Rectal smooth muscle tissue (tissue), 1 donor: ENCODE data around the gene EHMT1.
"Not testable (repeated sequence)": the region's sequence is repeated elsewhere in the genome, so short reads cannot be mapped to it uniquely, and the experiment has no call there.

Experiments
- H3K27ac ChIP-seq: one replicate; pipeline ENCODE4 v1.7.0; 2013; ENCODE audit warnings: low read depth, low read length, inconsistent platforms
- H3K27me3 ChIP-seq: one replicate; pipeline ENCODE4 v1.7.0; 2013; ENCODE audit warnings: low read length; ENCODE audit not compliant: control insufficient read depth, insufficient read depth
- H3K36me3 ChIP-seq: one replicate; pipeline ENCODE4 v1.7.0; 2013; ENCODE audit warnings: low read length; ENCODE audit not compliant: control insufficient read depth, insufficient read depth
- H3K4me1 ChIP-seq: one replicate; pipeline ENCODE4 v1.7.0; 2013; ENCODE audit warnings: low read length; ENCODE audit not compliant: control insufficient read depth, insufficient read depth
- H3K4me3 ChIP-seq: one replicate; pipeline ENCODE4 v1.7.0; 2013; ENCODE audit warnings: low read length
- H3K9ac ChIP-seq: one replicate; pipeline ENCODE4 v1.7.0; 2013; ENCODE audit warnings: low read length

Gene EHMT1

DNA sequence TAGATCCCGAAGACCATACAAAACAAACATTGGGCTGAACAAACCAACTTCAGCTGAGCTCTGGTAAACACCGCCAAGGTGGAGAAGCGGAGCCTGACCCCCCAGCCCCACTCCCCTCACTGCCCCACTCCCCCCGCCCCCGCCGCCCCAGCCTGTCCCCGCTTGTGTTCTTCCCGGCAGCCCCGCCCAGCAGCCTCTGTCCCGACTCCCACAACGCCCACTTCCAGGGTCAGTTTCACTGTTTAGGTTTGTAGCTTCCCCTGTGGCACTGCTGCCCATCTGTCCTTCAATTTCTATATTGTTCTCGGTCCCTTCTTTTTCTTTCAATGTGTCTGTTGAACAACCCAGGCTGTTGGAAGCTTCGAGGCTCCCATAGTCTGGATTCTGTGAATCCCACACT is 146.7 kb downstream of the EHMT1 start:
- Histone ChIP-seq H3K4me1 (peaks cover 2% of the 10 kb centered on the region), H3K27ac (no peak overlapping the region), H3K36me3 (peaks cover 18% of the 10 kb centered on the region), H3K4me3 (no peak overlapping the region), H3K9ac (no peak overlapping the region), H3K27me3 (no peaks in the 10 kb centered on the region)

DNA sequence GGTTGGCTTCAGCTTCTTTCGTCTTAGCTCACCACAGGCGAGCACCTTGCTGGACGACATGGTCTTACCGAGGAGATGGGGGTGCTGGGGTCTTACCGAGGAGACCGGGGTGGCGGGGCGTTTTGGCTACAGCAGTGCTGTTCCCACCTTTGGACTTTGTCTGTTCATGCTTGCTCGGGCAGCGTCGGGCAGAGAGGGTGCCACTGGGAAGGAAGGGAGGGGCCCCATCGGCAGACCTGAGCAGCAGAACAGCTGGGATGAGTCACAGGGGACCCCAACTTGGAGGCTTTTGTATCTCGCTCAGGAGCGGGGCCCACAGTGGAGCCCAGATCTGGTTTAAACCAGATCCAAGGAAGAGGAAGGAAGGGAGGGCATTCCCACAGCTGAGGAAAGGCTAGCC is 152.8 kb downstream of the EHMT1 start:
- H3K36me3 ChIP-seq: peaks cover 24% of the 10 kb centered on the region
- no peak overlapping the region for H3K9ac ChIP-seq
- H3K4me3 ChIP-seq: no peak overlapping the region
- no peaks in the 10 kb centered on the region for H3K4me1 ChIP-seq
- H3K27me3 ChIP-seq: no peaks in the 10 kb centered on the region
- no peak overlapping the region for H3K27ac ChIP-seq

DNA sequence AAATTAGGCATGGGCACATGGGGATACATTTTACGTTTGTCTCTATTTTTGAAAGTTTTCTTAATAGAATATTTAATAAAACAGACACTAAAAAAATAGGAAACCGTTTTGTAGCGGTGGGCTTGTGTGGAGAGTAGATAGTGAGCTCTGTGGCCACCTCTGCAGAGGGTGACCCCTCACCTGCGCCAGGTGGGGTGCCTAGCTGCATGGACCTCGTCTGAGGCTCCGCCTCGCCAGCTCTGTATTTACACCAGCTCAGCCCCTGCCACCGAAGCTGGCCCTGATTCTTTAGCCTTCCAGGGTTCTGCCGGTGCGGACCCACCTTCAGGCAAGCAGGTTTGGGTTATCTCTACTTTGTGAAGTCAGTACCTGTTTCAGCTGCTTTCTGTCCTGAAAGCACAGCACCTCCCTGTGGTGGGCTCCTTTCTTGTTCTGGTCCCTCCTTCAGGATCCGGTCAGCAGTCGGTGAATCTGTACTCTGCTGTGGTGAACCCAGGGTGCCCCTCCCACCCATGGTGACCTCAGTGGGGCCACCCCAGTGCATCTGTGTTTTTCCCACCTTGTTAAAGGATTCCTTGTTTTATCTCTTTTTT is 153.6 kb downstream of the EHMT1 start:
- Histone ChIP-seq H3K4me3 (no peak overlapping the region), H3K9ac (no peak overlapping the region), H3K36me3 (peaks cover 22% of the 10 kb centered on the region), H3K27ac (no peak overlapping the region), H3K27me3 (no peaks in the 10 kb centered on the region), H3K4me1 (no peaks in the 10 kb centered on the region)

DNA sequence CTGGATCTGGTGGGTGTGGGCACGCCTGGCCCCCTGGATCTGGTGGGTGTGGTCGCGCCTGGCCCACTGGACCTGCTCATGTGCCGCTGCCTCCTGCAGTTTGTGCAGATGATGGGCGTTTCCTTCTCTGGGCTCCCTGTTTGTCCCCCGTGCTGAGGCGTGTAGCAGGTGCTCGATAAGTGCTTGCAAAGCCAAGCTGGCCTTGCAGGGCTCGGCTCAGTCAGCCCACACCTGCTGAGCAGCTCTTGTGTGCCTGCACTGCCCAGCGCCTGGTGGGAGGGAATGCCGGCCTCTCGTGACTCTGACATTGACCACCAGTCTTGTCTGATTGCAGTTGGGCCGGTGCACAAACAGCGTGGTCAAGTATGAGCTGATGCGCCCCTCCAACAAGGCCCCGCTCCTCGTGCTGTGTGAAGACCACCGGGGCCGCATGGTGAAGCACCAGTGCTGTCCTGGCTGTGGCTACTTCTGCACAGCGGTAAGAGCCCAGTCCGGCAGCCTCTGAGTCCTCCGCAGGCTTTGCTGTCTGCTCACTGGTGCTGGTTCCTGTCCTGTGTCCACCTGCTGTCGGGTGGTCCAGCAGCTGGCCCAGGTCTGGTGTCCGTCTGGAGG is 156.1 kb downstream of the EHMT1 start:
- no peaks in the 10 kb centered on the region for H3K4me1 ChIP-seq
- H3K27me3 ChIP-seq: no peaks in the 10 kb centered on the region
- H3K36me3 ChIP-seq: peaks cover 33% of the 10 kb centered on the region
- no peak overlapping the region for H3K9ac ChIP-seq
- no peak overlapping the region for H3K27ac ChIP-seq
- no peak overlapping the region for H3K4me3 ChIP-seq

DNA sequence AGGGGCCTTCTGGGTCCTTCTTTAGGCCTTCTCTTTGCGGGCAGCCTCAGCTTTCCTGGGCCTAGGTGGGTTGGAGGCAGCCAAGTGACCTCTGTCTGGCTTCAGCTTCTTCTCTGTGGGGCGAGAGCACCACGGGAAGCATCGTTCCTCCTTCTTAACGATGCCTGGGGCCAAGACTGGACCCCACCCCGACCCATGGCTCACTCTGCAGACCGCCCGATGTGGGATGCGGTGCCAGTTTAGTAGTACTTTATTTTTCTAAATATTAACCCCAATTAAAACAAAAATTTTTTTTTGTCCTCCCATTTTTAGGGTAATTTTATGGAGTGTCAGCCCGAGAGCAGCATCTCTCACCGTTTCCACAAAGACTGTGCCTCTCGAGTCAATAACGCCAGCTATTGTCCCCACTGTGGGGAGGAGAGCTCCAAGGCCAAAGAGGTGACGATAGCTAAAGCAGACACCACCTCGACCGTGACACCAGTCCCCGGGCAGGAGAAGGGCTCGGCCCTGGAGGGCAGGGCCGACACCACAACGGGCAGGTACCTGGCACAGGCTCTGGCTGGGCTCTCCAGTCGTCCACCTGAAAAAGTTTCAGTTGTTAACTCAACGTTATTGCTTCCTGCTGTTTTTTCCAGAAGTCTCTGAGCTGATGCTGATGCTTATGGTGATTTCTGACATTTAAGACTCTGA is 157.6 kb downstream of the EHMT1 start:
- no peak overlapping the region for H3K4me3 ChIP-seq
- H3K36me3 ChIP-seq: peaks cover 33% of the 10 kb centered on the region
- no peak overlapping the region for H3K9ac ChIP-seq
- no peak overlapping the region for H3K27ac ChIP-seq
- no peaks in the 10 kb centered on the region for H3K27me3 ChIP-seq
- H3K4me1 ChIP-seq: no peaks in the 10 kb centered on the region

DNA sequence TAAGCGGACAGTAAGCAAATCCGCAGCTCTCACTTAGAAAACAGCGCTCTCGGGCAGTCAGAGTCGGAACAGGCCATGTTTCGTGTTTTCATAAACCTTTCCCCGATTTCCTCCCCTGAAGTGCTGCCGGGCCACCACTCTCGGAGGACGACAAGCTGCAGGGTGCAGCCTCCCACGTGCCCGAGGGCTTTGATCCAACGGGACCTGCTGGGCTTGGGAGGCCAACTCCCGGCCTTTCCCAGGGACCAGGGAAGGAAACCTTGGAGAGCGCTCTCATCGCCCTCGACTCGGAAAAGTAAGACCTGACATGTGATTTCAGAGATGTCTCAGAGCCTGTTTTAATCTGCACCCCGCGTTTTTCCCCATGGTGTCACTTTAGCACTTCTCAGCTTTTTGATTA is 159.0 kb downstream of the EHMT1 start:
- H3K4me3 ChIP-seq: no peak overlapping the region
- peaks cover 41% of the 10 kb centered on the region for H3K36me3 ChIP-seq
- H3K27ac ChIP-seq: no peak overlapping the region
- no peak overlapping the region for H3K9ac ChIP-seq
- H3K4me1 ChIP-seq: no peaks in the 10 kb centered on the region
- H3K27me3 ChIP-seq: no peaks in the 10 kb centered on the region

DNA sequence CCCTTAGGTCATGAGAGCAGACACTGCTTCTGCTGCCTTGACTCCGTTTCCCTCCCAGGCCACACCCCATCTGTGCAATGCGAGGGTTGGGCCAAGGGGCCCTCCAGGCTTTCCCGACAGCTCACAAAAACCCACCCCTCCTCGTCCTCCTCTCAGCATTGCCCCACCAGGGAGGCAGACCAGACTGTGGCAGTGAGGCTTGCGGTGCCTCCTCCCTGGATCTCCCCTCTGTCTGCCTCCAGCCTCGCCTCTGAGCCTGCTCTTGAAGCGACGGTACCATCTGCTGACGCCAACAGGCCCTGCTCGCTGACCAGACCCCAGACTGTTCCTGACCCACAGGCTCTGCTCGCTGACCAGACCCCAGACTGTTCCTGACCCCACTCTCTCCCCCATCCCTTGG is 159.5 kb downstream of the EHMT1 start:
- H3K4me3 ChIP-seq: no peak overlapping the region
- H3K9ac ChIP-seq: no peak overlapping the region
- H3K4me1 ChIP-seq: no peaks in the 10 kb centered on the region
- peaks cover 46% of the 10 kb centered on the region for H3K36me3 ChIP-seq
- no peak overlapping the region for H3K27ac ChIP-seq
- H3K27me3 ChIP-seq: no peaks in the 10 kb centered on the region

DNA sequence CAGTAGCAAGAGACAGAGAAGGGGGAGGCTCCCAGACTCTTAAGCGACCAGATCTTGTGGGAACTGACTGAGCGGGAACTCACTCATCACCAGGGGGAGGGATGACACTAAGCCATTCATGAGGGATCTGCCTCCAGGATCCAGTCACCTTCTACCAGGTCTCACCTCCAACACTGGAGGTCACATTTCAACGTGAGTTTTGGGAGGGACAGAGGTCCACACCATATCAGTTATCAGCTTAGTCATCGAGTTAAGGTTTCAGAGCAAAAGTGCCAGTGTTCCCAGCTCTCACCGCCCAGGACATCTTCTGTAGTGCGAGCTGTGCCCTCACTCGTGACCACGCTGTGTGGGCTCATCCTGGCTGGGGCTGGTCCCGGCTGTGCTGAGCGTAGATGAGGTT is 160.1 kb downstream of the EHMT1 start:
- no peak overlapping the region for H3K4me3 ChIP-seq
- H3K27ac ChIP-seq: no peak overlapping the region
- no peaks in the 10 kb centered on the region for H3K27me3 ChIP-seq
- H3K9ac ChIP-seq: no peak overlapping the region
- H3K36me3 ChIP-seq: peaks cover 46% of the 10 kb centered on the region
- no peaks in the 10 kb centered on the region for H3K4me1 ChIP-seq

DNA sequence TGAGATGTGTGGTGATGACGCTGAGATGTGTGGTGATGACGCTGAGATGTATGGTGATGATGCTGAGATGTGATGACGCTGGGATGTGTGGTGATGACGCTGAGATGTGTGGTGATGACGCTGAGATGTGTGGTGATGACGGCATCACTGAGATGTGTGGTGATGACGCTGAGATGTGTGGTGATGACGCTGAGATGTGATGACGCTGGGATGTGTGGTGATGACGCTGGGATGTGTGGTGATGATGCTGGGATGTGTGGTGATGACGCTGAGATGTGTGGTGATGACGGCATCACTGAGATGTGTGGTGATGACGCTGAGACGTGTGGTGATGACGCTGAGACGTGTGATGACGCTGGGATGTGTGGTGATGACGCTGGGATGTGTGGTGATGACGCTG is 161.2 kb downstream of the EHMT1 start:
- H3K36me3 ChIP-seq: peaks cover 47% of the 10 kb centered on the region
- not testable (repeated sequence) for H3K4me3 ChIP-seq, H3K4me1 ChIP-seq, H3K27me3 ChIP-seq, H3K9ac ChIP-seq, H3K27ac ChIP-seq

DNA sequence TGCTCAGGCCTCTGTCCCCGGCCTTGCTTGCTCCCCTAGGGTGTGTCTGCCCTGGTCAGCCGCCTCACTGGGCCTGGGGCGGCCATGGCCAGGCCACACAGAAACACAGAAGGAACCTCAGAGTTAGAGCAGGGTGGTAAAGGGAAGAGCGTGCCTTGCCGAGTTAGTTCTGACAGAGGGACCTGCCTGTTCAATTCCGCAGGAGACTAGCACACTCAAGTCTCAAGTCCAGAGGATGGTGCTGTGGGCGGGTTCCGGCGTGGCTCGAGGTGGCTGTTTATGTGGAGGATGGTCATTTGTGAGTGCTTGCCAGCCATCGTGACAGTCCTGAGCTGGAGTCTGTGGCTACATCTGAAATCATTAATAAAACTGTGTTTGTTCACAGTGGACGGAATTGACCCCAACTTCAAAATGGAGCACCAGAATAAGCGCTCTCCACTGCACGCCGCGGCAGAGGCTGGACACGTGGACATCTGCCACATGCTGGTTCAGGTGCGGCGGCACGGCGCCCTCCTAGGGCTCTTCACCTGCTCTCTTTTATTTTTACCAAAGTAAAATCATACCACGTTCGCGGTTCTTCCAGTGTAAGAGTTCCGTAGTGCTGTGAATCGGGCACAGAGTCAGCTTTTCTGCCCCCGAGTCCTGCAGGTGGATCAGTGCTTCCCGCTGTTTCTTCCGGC is 163.2 kb downstream of the EHMT1 start:
- no peak overlapping the region for H3K4me3 ChIP-seq
- no peaks in the 10 kb centered on the region for H3K27me3 ChIP-seq
- peaks cover 33% of the 10 kb centered on the region for H3K36me3 ChIP-seq
- H3K4me1 ChIP-seq: no peaks in the 10 kb centered on the region
- H3K9ac ChIP-seq: no peak overlapping the region
- no peak overlapping the region for H3K27ac ChIP-seq

DNA sequence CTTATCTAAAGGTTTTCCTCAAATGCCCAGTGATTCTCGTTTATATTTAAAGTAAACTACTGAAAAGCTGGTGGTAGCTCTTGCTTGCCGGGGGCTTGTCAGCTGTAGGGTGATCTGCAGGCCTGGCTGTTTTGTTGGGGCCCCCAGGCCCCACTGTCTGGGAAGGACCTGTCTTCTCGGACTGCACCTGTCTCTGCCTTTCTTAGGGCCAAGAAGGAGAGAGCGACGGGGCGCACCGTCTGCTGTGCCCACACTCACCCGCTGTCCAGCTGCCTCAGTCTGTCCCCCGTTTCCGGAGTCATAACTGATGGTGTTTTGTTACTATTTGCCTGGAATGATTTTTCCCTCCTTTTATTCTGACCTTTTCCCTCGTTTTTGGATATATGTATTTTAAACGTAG is 164.7 kb downstream of the EHMT1 start:
- Histone ChIP-seq H3K4me3 (no peak overlapping the region), H3K27ac (no peak overlapping the region), H3K36me3 (peaks cover 33% of the 10 kb centered on the region), H3K9ac (no peak overlapping the region), H3K27me3 (no peaks in the 10 kb centered on the region), H3K4me1 (no peaks in the 10 kb centered on the region)

DNA sequence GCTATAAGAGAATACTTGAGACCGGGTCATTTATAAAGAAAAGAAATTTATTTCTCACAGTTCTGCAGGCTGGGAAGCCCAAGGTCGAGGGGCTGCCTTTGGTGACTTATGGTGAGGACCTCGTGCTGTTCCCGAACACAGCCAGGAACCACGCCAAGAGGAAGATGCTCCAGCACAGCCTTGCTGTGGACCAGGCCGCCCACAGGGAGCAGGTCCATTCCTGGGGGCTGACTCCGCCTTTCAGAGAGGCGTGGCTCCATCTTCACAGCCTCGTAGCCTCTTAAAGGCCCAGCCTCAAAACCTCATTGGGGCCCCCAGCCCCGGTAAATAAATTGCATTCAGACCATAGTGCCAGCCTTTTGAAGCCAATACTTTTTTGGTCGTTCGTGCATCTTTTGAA is 165.2 kb downstream of the EHMT1 start:
- Histone ChIP-seq H3K27ac (no peak overlapping the region), H3K4me3 (no peak overlapping the region), H3K27me3 (no peaks in the 10 kb centered on the region), H3K4me1 (no peaks in the 10 kb centered on the region), H3K36me3 (peaks cover 29% of the 10 kb centered on the region), H3K9ac (no peak overlapping the region)
